Endothelial cell of umbilical vein (primary cell): ENCODE data around the gene PPP2R2C. TPM values are rescaled to one million over a fixed set of nuclear protein-coding genes. Genes with fewer than 3 reads are reported as not detected.

Experiments used
- BruUV-seq: library from RNA; stranded (reverse); fragments of 400-500 nt; replicated peaks from 2 replicates; lab custom pipeline; 2021; lab: Mats Ljungman, UMichigan
- CTCF ChIA-PET: fragments of 300-600, 350-600 bp; sonication (Branson Sonifier 250); formaldehyde crosslinking; loops from one replicate; lab custom pipeline; 2021; ENCODE audit warnings: antibody characterized with exemption, inconsistent platforms; lab: Charles Lee
- POLR2A ChIA-PET: fragments of 300-600, 350-600 bp; sonication (Branson Sonifier 250); formaldehyde crosslinking; loops from one replicate; lab custom pipeline; 2021; ENCODE audit warnings: antibody characterized with exemption, inconsistent platforms; lab: Charles Lee
- DNase-seq: peaks from one replicate; pipeline ENCODE4 v3.0.0-alpha.2; 2011; ENCODE audit warnings: low read depth, low spot score
- FAIRE-seq: peaks from 2 replicates; lab custom pipeline; 2011; peaks lifted over from hg19 to GRCh38; lab: Jason Lieb, UNC
- H2AFZ ChIP-seq: 2 replicates; pipeline ENCODE4 v1.6.0; 2012; ENCODE audit warnings: low read depth, low read length, control low read depth, inconsistent platforms
- H3K27ac ChIP-seq: 2 replicates; pipeline ENCODE4 v1.5.1; 2011; ENCODE audit warnings: low read depth, mild to moderate bottlenecking, control low read depth, low read length, moderate library complexity; ENCODE audit not compliant: insufficient read depth
- H3K27me3 ChIP-seq, 2 experiments: 2 replicates each; pipeline versions ENCODE4 v1.6.0 to v1.6.1; 2011; ENCODE audit warnings: low read length in 2 of 2, mixed read lengths in 1 of 2; ENCODE audit not compliant: control insufficient read depth in 2 of 2, insufficient read depth in 2 of 2
- H3K36me3 ChIP-seq, 2 experiments: 2 replicates in 1 of 2; 3 replicates in 1 of 2; pipeline ENCODE4 v1.5.1; 2011; ENCODE audit warnings: low read length in 2 of 2, mild to moderate bottlenecking in 1 of 2, moderate library complexity in 1 of 2; ENCODE audit not compliant: control insufficient read depth in 2 of 2, insufficient read depth in 2 of 2; ENCODE audit errors: extremely low read depth in 1 of 2
- H3K4me1 ChIP-seq: 3 replicates; pipeline ENCODE4 v1.5.1; 2011; ENCODE audit warnings: mild to moderate bottlenecking, low read length; ENCODE audit not compliant: control insufficient read depth, insufficient read depth; ENCODE audit errors: extremely low read depth
- H3K4me2 ChIP-seq: 2 replicates; pipeline ENCODE4 v1.6.1; 2011; ENCODE audit warnings: low read length, control low read depth, mixed read lengths; ENCODE audit not compliant: insufficient read depth
- H3K4me3 ChIP-seq, 3 experiments: fragments of 200-600 bp in 1 of 3; sonication (generic), shearing (Covaris generic) in 1 of 3; replicated peaks in 1 of 3; 2 replicates each; pipeline ENCODE4 v1.5.1; 2011 to 2016; ENCODE audit warnings: control low read depth in 3 of 3, low read length in 3 of 3, mild to moderate bottlenecking in 2 of 3, inconsistent platforms in 1 of 3, low read depth in 1 of 3, moderate library complexity in 1 of 3; ENCODE audit not compliant: insufficient read depth in 1 of 3
- H3K79me2 ChIP-seq: 2 replicates; pipeline ENCODE4 v1.6.0; 2012; ENCODE audit warnings: low read length, inconsistent platforms; ENCODE audit not compliant: control insufficient read depth, insufficient read depth
- H3K9ac ChIP-seq: replicated peaks from 2 replicates; pipeline ENCODE3; 2011; ENCODE audit warnings: low read length, control low read depth; ENCODE audit not compliant: insufficient read depth; ENCODE audit errors: extremely low read depth
- H3K9me1 ChIP-seq: replicated peaks from 3 replicates; pipeline ENCODE4 v1.6.0; 2011; ENCODE audit warnings: mild to moderate bottlenecking, low read length; ENCODE audit not compliant: control insufficient read depth, insufficient read depth; ENCODE audit errors: extremely low read depth
- H3K9me3 ChIP-seq: replicated peaks from 2 replicates; pipeline ENCODE4 v1.5.1; 2012; ENCODE audit warnings: low read length, inconsistent platforms; ENCODE audit not compliant: control insufficient read depth, insufficient read depth
- H4K20me1 ChIP-seq: replicated peaks from 2 replicates; pipeline ENCODE3; 2011; ENCODE audit warnings: mild to moderate bottlenecking, low read length; ENCODE audit not compliant: control insufficient read depth, insufficient read depth; ENCODE audit errors: extremely low read depth
- CTCF ChIP-seq, 2 donors: IDR thresholded peaks; 1 replicate in 1 of 2; 2 replicates in 1 of 2; pipeline ENCODE4 v1.5.1; 2011; ENCODE audit warnings: low read length in 2 of 2, mild to moderate bottlenecking in 2 of 2, moderate library complexity in 2 of 2, control low read depth in 1 of 2, inconsistent platforms in 1 of 2, low read depth in 1 of 2; ENCODE audit not compliant: insufficient read depth in 1 of 2; ENCODE audit errors: extremely low read depth in 1 of 2
- EZH2 ChIP-seq: IDR thresholded peaks from 2 replicates; pipeline ENCODE4 v1.6.1; 2012; ENCODE audit warnings: borderline replicate concordance, low read depth, mild to moderate bottlenecking, moderate library complexity, low read length, inconsistent platforms; ENCODE audit not compliant: severe bottlenecking
- FOS ChIP-seq: IDR thresholded peaks from 2 replicates; pipeline ENCODE4 v1.6.1; 2011; ENCODE audit warnings: mild to moderate bottlenecking, low read length, moderate library complexity, borderline replicate concordance; ENCODE audit not compliant: insufficient read depth
- GATA2 ChIP-seq: IDR thresholded peaks from 2 replicates; pipeline ENCODE4 v1.7.0; 2011; ENCODE audit warnings: low read depth, mild to moderate bottlenecking, moderate library complexity, mixed read lengths, low read length; ENCODE audit not compliant: insufficient read length, insufficient read depth
- JUN ChIP-seq: IDR thresholded peaks from 2 replicates; pipeline ENCODE4 v1.6.1; 2011; ENCODE audit warnings: borderline replicate concordance, low read depth; ENCODE audit not compliant: insufficient read length, insufficient read depth
- MAX ChIP-seq: IDR thresholded peaks from 2 replicates; pipeline ENCODE4 v1.6.1; 2011; ENCODE audit not compliant: insufficient read depth, insufficient read length
- MYC ChIP-seq: IDR thresholded peaks from one replicate; pipeline ENCODE4 v1.6.1; 2011; ENCODE audit warnings: mild to moderate bottlenecking, low read depth, low read length
- POLR2A ChIP-seq: IDR thresholded peaks from 2 replicates; pipeline ENCODE4 v1.6.1; 2012; ENCODE audit warnings: low read depth, mild to moderate bottlenecking, control low read depth, low read length
- POLR2AphosphoS5 ChIP-seq: IDR thresholded peaks from 2 replicates; pipeline ENCODE4 v1.6.1; 2012; ENCODE audit warnings: low read depth, mild to moderate bottlenecking, control low read depth, low read length, moderate library complexity; ENCODE audit not compliant: insufficient read depth
- dilution Hi-C: fragments of 300-500 bp; cut with MboI; formaldehyde crosslinking; loops from one replicate; pipeline ENCODE4 v1.15.0; 2019; ENCODE audit warnings: low sequenced_read_pairs; ENCODE audit not compliant: extremely low pct_ligation_motif_present
- intact Hi-C: fragments of 100-400 bp; cut with micrococcal nuclease; formaldehyde crosslinking; loops from one replicate; pipeline ENCODE4 v1.10.0; 2022
- polyA plus RNA-seq, 4 experiments: library from polyadenylated mRNA; depleted of rRNA in 3 of 4; stranded (reverse) in 3 of 4; unstranded in 1 of 4; fragments of >200 nt; gene quantifications; 2 replicates each; pipeline versions ENCODE4 v1.2.1 to v1.2.3, GENCODE V29; 2011 to 2012; ENCODE audit warnings: missing spikeins in 1 of 4
- total RNA-seq: library from RNA; stranded (reverse); gene quantifications from 2 replicates; pipeline ENCODE4 v1.2.3, GENCODE V29; 2021

PPP2R2C gene
- total and polyA plus RNA-seq, 2 donors (not counting 3 experiments of a cell fraction or from before 2014, with no cell fraction given), result 0.03 to 0.09 TPM

GRCh38 chr4:6439120-6439762, 33.2 kb downstream of the PPP2R2C start:
- FAIRE-seq (no peak), DNase-seq (no peak)
- Histone ChIP-seq H3K79me2 (no peaks in the 10 kb centered on the region), H3K27ac (no peak overlapping the region), H3K4me2 (no peak overlapping the region), H2AFZ (no peak overlapping the region), H3K36me3 (no peaks in the 10 kb centered on the region), H3K4me3 (no peak overlapping the region), H3K9ac (no peak overlapping the region), H3K27me3 (no peaks in the 10 kb centered on the region), H4K20me1 (no peaks in the 10 kb centered on the region), H3K9me1 (no peaks in the 10 kb centered on the region), H3K9me3 (no peaks in the 10 kb centered on the region), H3K4me1 (no peaks in the 10 kb centered on the region)
- intact Hi-C loops (no loop called here), dilution Hi-C loops (no loop called here)
- no TSS peak for BruUV-seq
- TF ChIP-seq MYC, result no peak
- TF ChIP-seq FOS, result no peak
- TF ChIP-seq POLR2A, result no peak
- TF ChIP-seq GATA2, result no peak
- TF ChIP-seq EZH2, result no peak
- no peak for TF ChIP-seq CTCF (IDR thresholded peaks at IDR 0.05; ENCODE audit: extremely low read depth in 1 of 2, insufficient read depth in 1 of 2, low read depth in 1 of 2, low read length in 2 of 2)
- no peak for TF ChIP-seq POLR2AphosphoS5
- TF ChIP-seq JUN, result no peak
- no peak for TF ChIP-seq MAX
- CTCF ChIA-PET, result no interaction called here
- POLR2A ChIA-PET, result no interaction called here
